22Rv1 (cell line): ENCODE data around the gene PDE10A.

ENCODE experiments used
- ZFX ChIP-seq: fragments of 450-650 bp; IDR thresholded peaks from 2 replicates; pipeline ENCODE4 v1.6.1; 2017; ENCODE audit warnings: antibody characterized with exemption, borderline replicate concordance
- TF ChIP-seq, protein P1 (sequence below): fragments of 450-650 bp; IDR thresholded peaks from 2 replicates; pipeline ENCODE4 v1.5.1; 2017; ENCODE audit warnings: mild to moderate bottlenecking

DNA sequence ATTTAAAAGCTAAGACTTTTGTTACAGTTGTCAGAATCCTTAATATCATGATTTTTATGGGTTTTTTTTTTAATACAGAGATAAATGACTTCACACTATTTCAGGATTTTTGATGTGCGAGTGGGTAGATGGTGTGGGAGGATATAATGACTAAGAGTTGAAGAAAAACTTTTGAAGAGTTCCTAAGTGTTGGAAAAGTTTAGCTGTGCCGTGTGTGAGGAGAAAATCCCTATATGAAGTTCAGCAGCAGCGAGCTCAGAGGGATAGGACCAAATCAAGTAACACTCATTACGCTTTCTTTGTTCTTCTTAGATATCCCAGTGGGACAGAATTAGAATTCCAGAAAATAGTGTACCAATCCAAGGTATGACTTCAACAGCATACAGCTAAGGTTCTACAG is 34.1 kb downstream of the PDE10A start:
- TF ChIP-seq, protein P1, sequence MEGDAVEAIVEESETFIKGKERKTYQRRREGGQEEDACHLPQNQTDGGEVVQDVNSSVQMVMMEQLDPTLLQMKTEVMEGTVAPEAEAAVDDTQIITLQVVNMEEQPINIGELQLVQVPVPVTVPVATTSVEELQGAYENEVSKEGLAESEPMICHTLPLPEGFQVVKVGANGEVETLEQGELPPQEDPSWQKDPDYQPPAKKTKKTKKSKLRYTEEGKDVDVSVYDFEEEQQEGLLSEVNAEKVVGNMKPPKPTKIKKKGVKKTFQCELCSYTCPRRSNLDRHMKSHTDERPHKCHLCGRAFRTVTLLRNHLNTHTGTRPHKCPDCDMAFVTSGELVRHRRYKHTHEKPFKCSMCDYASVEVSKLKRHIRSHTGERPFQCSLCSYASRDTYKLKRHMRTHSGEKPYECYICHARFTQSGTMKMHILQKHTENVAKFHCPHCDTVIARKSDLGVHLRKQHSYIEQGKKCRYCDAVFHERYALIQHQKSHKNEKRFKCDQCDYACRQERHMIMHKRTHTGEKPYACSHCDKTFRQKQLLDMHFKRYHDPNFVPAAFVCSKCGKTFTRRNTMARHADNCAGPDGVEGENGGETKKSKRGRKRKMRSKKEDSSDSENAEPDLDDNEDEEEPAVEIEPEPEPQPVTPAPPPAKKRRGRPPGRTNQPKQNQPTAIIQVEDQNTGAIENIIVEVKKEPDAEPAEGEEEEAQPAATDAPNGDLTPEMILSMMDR = no peak
- TF ChIP-seq ZFX = no peak
